HS-27A (cell line): Measurements from ENCODE around the gene SLC35F3.
A peak's percentile ranks its signal among the peaks of the same experiment; 100 is the strongest.
"Not testable (repeated sequence)": the region's sequence is repeated elsewhere in the genome, so short reads cannot be mapped to it uniquely, and the experiment has no call there.

Experiments
- DNase-seq: peaks from one replicate; pipeline ENCODE4 v3.0.0-alpha.2; 2012; ENCODE audit warnings: low read depth, missing footprints

The SLC35F3 gene

DNA sequence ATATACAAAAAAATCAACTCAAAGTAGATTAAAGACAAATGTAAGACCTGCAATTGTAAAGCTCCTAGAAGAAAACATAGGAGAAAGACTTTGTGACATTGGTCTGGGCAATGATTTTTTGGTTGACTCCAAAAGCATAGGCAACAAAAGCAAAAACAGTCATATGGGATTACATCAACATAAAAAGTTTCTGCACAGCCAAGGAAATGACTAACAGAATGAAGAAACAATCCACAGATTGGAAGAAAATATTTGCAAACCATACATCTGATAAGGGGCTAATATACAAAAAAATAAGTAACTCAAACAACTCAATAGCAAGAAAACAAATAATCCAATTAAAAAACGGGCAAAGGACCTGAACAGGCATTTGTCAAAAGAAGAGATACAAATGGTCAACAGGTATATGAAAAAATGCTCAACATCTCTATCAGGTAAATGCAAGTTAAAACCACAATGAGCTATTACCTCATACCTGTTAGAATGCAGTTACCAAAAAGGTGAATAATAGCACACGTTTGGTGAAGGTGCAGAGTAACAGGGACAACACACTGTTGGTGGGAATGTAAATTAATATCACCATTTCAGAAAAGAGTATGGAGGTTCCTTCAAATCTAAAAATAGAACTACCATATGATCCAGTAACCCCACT lies 295.1 kb downstream of the SLC35F3 start:
- no peak for DNase-seq

DNA sequence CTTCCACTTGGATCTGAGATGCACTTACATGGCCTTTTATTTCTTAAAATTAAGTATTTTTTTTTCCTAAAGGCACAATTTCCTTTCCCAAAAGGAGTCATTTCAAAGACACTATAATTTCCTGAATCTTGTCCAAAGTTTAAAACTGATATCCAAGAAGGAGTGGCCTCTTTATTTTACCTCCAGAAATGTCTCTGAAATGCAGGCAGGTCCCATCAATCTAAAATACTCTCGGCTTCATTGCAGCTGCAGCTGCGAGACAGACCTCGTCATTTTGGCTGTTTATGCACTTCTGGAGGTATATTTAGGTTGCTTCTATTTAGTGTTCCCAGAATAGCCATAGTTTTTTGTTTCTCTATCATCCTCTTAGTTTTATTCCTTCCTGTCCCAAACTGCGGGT lies 296.1 kb downstream of the SLC35F3 start:
- DNase-seq: no peak

DNA sequence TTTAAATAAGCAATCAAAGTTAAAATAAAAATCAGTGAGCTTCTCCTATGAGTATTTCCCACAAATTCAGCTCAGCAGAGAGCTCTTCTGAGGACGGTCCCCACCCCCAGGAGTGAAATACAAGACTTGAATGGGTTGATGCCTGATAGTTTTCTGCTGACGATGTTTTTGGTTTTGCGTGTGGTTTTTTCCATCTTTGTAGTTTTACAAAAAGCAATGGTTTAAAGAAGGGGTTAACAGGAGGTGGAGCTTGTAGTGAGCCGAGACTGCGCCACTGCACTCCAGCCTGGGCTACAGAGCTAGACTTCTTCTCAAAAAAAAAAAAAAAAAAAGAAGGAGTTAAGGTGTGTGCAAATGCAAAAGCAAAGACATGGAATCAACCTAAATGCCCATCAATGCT lies 297.1 kb downstream of the SLC35F3 start:
- DNase-seq: no peak

DNA sequence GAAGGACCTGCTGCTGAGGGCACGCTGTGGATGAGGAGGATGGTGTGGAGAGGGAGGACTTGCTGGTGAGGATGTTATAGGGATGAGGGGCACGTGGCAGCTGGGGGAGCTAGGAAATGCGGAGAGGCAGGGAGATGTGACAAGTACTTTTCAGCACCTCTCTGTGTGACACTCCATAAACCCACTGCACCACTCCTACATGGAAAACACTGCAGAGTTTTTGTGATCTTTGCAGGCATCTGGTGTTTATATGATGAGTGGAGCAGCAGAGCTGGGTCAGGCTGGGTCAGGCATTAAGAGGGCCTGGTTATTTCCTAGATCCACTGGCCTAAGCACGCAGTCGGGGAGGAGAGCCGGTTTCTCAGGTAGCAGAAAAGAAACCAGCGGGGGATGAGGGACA lies 301.5 kb downstream of the SLC35F3 start:
- DNase-seq: no peak

DNA sequence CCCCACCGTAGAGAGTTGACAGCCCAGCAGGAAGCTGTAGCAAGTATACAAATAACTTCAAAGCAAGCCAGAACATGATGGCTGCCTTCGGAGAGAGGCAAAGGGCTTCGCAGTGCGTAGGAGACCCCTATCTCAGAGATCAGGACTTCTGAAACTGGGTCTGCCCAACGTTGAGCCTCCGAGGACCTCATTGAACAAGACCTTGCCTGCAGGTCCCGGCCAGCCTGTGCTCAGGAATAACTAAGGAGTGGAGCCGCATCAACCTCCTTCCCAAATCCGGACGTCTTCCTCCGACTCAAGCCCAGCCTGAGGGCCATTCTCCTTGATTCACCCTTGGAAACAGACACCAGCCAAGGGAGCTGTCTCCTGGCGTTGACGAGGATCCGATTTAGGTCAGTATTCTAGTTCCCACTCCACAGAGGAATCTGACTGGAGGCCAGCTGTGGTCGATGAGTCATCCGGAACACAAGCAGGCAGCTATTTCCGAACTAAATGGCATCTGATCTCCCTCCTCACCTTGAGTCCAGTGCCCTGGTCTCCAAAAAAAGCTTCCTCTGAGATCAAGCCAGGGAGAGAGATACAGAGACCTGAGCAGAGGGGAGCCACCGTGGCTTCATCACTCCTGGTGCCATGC lies 302.3 kb downstream of the SLC35F3 start:
- DNase-seq: peak; percentile 33

DNA sequence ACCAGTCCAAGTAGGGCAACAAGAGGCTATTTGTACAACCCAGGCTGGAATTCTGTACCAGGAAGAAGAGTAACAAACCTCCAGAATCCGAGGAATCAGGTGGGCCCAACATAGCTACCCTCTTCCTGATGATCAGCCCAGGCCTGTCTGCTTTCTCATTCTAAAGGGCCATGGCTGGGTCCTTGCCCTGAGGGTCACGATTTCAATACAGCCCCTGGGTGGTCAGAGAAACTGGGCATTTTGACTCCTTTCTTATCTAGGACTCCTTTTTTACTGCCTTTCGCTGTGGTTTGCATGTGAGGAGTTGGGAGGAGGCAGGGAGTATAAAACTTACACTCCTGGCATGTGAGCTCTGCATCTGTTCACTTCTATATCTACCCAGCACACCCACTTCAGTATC lies 303.9 kb downstream of the SLC35F3 start:
- no peak for DNase-seq

DNA sequence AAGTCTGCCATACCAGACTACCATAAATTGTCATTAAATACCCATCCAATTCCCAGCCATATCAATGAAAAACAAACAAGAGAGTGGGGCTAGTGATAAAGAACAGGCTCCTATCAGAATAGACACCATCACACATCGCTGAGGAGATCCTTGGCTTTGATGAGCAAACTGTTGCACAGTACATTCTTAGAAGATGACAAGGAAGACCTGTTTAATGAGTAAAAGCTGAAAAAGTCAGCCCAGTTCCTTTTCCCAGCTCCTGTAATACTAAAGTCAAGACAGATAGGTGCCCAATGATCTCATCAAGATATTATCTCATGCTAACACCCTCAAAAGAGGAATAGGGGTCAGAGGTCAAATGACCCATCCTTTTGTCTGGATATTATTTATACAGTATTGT lies 304.3 kb downstream of the SLC35F3 start:
- DNase-seq: no peak

DNA sequence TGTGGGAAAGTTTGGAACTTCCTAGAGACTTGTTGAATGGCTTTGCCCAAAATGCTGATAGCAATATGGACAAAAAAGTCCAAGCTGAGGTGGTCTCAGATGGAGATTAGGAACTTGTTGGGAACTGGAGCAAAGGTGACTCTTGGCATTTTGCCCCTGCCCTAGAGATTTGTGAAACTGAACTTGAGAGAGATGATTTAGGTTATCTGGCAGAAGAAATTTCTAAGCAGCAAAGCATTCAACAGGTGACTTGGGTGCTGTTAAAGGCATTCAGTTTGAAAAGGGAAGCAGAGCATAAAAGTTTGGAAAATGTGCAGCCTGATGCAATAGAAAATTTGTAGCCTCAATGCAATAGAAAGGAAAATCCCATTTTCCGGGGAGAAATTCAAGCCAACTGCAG lies 306.0 kb downstream of the SLC35F3 start:
- not testable (repeated sequence) for DNase-seq

DNA sequence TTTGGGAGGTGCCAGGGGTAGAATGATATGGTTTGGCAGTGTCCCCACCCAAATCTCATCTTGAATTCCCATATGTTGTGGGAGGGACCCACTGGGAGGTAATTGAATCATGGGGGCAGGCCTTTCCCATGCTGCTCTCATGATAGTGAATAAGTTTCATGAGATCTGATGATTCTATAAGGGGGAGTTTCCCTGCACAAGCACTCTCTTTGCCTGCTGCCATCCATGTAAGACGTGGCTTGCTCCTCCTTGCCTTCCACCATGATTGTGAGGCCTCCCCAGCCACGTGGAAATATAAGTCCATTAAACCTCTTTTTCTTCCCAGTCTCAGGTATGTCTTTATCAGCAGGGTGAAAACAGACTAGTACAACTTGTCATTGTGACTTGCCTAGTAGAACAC lies 307.4 kb downstream of the SLC35F3 start:
- not testable (repeated sequence) for DNase-seq

DNA sequence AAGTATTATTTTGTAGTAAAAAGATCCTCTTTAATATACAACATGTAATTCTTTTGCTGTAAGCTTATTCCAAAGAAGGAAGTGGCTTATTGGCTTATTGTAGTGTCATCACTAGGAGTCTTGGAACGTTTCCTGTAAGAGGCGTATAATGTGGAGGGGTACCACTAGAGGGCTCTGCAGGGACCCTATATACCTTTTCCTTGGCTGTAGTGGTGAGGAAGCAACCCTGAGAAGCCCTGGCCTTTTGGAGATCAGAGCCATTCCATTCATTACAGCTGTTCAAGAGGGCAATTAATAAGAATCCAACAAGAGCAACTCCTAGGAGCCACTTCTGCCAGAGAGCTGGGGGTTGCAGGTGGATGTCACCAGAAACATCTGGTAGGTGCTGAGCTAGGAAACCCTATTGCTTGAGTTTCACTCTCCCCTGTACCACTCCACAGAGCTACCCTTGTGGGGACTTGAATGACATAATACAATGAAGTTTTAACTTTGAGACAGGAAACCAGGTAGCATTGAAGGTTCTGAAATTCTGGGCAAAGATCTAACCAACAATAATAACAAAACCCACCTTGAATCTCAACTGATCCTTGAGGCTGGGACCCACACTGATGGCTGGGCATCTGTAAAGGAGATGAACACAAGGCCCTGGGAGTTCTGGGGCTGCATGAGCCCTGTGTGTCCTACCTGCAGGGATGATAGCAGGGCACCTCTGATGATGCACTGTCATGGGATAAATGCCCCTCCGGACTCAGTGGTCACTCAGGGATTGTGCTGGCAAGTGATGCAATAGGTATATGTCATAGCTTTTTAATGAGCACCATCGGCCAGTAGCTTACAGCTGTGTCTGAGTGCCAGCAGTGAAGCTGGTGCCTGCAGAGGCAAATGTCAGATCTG lies 308.5 kb downstream of the SLC35F3 start:
- DNase-seq: no peak

DNA sequence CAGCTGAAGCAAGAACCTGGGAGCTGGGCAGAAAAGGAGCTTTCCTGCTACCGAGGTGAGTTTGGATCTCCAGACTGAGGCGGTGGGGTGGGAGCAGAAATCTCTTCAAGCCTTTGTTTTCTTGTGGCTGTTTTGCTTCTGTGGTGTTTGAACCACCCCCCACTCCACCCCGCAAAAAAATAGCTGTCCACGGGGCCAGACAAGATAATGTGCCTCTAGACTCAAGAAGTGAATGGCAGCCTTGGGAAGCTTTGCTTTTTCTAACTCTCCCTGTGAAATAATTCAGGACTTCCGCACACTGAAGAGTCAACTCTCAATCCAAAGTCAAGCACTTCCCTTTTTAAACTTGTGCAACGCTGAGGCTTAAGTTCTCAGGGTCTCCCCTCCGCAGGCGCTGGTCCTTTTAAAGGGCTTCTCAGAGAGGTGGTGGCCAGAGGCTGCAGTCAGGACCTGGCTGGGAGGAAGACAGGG lies 309.2 kb downstream of the SLC35F3 start:
- no peak for DNase-seq

DNA sequence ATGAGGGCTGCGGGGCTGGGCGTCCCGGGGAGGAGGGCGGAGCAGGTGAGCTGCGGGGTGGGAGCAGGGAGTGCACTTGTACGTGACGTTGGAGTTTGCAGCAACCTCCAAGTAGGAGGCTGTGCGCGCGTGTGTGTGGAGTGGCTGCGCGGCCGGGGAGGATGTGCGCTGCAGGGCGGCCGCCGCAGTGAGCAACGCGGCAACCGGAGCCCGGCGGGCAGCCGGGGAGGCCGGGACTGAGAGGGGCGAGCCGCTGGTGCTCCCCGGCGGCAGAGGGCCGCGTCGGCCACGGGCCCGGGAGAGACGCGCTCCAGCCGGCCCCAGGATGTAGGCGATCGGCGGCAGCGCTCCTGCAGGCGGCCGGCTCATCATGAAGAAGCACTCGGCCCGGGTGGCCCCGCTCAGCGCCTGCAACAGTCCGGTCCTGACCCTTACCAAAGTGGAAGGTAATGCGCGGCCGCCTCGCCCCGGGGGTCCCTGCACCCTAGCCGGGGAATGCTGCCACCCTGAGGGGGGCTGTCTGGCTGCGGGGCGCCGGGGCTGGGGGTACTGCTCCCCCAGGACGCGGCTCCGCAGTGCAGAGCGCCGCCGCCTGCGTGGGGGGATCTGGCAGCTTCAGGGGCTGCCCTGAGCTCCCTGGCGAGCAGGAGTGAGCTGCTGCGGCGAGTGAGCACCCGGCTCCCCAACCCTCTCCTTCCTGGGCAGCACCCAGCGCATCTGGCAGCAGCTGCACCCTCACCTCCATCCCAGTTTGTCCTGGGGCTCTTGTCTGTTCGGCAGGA lies 309.8 kb downstream of the SLC35F3 start:
- no peak for DNase-seq

DNA sequence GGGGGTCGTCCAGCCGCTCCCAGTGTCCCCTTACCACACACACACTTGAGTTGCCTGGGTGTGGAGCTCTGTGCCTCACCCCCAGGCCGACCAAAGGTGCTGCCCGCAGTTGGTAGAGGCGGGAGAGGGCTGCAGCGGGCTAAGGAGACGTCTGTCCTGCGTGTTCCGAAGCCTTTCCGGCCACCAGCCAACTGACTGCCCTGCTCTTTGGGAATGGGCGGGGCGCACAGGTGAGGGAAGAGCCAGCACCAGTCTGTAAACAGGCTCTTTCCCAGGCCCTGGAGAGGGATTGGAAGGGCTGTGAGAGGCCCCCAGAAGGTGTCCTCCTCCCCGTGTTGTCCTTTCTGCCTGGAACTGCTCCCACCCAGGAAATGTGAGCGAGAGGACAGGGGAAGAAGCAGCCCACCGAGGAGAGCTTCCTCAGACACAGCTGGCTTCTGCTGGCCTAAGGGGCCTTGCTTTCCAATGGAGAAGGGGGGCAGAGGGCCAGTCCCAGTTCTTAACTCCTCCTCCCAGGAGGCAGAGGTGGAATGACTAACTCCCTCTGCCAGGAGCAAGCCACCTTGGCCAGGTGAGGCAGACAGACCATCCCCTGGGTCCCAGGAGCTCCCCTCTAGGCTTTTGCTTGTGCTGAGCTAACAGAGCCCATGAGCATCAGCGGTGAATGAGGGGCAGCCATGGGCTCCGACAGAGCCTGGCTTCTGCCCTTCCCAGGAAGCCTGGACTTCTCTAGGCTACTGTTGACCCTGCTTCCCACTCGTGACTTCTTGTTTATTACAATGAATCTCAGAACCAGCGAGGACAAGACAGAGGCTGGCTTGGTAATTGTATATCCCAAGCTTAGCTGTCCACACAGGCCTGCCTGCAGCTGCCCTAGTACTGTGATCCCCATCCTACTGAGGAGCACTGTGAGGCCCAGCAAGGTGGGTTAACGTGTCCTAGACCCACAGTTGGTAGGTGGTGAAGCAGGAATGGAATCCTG lies 310.7 kb downstream of the SLC35F3 start:
- no peak for DNase-seq

DNA sequence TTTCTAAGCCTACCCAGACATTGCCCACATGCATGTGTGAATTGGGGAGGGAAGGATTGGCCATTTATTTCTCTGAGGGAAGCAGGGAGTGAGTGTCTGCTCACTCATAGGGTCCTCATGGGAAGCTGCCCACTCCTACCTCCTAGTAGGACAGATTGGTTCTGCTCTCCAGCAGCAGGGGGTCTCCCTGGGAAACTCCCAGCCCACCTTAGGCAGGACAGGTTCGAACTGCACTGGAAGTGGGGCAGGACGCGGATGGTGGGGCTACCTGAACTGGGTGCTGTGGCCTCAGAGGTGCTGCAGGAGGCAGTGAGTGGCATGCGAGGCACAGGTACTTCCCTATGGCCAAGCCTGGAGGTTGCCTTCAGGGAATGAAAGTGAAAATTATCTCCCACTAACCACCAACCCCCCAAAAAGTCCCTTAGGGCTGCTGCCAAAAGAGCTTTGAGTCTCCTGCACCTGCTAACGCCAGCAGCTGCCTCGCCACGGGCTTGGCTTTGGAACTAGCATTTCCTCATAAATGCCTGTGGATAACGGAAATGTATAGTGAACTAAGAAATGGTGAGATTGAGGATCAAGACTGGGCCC lies 311.7 kb downstream of the SLC35F3 start:
- no peak for DNase-seq

DNA sequence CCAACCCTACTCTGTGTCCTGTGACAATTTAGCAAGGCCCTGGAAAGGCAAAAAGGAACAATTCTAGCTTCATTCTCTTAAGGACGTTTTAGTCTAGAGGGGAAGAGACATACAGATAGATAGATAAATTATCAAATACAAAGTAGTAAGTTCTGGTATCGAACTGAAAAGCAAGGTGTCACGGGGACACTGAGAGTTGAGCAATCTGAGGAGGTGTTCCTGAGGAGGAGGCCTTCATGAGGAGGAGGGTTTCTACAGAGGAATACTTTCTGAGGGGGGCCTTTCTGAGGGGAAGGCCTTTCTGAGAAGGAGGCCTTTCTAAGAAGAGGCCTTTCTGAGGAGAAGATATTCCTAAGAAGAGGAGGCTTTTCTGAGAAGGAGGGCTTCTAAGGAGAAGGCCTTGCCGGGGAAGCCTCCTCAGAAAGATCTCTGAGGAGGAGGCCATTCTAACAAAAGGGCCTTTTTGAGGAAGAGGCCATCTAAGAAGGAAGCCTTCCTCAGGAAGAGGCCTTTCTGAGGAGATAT lies 312.9 kb downstream of the SLC35F3 start:
- DNase-seq: no peak

DNA sequence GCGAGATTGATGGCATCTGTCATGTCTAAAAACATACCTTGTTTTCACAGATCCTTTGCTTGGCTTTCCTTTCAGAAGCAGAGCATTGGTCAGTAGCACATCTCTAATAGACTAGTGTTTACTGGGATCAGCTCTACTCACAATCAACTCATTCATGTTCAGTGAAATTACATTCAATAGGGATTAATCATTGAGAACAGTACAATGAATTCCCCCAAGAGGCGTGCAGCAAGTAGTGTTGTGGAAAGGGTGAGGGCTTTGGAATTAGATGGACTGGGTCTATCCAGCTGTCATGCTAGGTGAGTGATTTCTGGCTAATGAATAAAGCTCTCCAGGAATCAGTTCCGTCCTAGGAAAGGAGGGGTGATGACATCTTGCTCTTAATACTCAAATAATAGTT lies 313.6 kb downstream of the SLC35F3 start:
- no peak for DNase-seq

DNA sequence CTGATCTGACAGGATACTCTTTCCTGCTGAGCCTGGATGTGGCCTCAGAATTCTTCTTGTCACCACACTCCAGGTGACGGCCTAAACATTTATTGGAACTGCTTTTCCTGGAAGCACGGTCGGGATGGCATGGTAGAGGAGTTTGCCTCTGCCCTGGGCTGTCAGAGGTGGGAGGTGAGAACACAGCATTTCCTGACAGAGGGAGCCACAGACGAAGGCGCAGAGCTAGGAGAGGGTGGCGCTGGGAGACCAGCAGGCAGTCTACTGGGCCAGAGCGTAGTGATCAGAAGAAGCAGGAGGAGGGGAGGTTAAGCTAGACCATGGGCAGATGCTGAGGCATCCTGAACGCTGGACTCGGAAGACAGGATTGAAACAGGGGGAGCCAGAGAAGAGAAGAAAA lies 315.2 kb downstream of the SLC35F3 start:
- DNase-seq: no peak

DNA sequence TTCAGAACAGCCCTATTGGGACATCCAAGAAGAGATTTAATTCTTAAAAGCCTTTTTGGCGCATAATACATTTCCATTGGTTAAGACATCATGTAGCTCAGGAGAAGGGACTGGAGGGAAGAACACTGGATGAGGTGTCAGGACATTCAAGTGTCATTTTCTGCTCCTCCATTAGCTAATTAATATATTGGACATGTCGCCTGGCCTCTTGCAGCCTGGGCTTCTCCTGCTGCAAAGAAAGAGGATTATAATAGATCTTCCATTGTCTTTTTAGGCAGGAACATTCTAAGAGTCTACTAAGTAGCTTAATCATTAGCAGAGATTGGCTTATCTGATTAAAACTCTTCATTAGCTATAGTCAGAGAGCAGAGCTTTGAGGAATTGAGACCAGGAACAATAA lies 317.1 kb downstream of the SLC35F3 start:
- no peak for DNase-seq

DNA sequence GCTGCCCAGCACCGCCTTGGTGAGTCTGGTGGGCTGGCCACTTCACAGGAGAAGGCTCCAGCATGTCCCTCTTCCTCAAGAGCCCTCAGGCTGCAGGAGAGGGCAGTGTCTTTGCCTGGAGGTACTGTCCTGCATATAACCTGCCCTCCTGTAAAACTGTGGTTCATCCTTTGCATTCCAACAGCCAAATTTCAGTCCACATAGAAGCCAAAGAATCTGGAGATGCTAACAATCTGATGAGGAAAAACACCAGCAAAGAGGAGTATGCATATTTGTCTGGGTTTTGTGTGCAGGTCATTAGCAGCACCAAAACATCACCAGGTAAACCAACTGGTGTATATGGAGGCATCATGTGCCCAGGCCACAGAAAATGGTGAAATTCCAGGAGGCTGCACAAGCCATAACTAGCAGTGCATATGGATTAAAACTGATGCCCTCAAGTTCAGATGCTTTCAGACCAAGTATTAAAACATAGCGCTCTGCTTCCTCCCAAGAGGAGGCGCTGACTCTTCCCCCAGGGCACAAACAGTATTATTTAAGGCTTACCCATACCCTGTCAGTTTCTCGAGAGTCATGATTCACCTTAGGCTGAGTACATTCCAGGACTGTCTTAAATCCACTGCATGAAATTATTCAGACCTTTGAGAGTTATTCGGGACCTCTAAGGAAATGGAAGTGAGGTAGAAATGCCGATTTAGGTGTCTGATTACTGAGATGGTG lies 318.2 kb downstream of the SLC35F3 start:
- no peak for DNase-seq
